Body of pancreas (tissue), 4 donors: ENCODE results near the gene EYA3. TPM values are rescaled to one million over a fixed set of nuclear protein-coding genes. Genes with fewer than 3 reads are reported as not detected.

ENCODE experiments used
- ATAC-seq: fragments of 150-250 bp; one replicate; pipeline ENCODE4 v1.9.1; 2016
- DNase-seq, 4 donors: peaks; one replicate each; pipeline ENCODE4 v3.0.0-alpha.2; 2019
- H3K27ac ChIP-seq, 4 donors: fragments of 200-600 bp; sonication (generic); 1 replicate in 3 of 4; 2 replicates in 1 of 4; pipeline versions ENCODE4 v1.5.1 to v1.6.1; 2016 to 2019; ENCODE audit warnings: mild to moderate bottlenecking in 1 of 4, mixed read lengths in 1 of 4, moderate library complexity in 1 of 4
- H3K27me3 ChIP-seq, 2 donors: fragments of 200-600 bp; sonication (generic); one replicate each; pipeline ENCODE4 v1.6.0; 2016; ENCODE audit warnings: mild to moderate bottlenecking in 1 of 2
- H3K36me3 ChIP-seq, 2 donors: fragments of 200-600 bp; sonication (generic); replicated peaks in 1 of 2; 2 replicates each; pipeline ENCODE4 v1.5.1; 2016; ENCODE audit warnings: low read depth in 2 of 2; ENCODE audit not compliant: insufficient read depth in 1 of 2
- H3K4me1 ChIP-seq: fragments of 200-600 bp; sonication (generic); one replicate; pipeline ENCODE4 v1.6.0; 2016
- H3K4me3 ChIP-seq, 2 donors: fragments of 200-600 bp; sonication (generic); 1 replicate in 1 of 2; 2 replicates in 1 of 2; pipeline ENCODE4 v1.5.1; 2016 to 2019
- H3K9me3 ChIP-seq, 3 donors: fragments of 200-600 bp; sonication (generic); 1 replicate in 2 of 3; 2 replicates in 1 of 3; pipeline ENCODE4 v1.5.1; 2016
- POLR2A ChIP-seq, 3 donors: fragments of 450-650 bp; IDR thresholded peaks; one replicate each; pipeline ENCODE4 v1.6.1; 2016; ENCODE audit warnings: antibody characterized with exemption in 3 of 3, mild to moderate bottlenecking in 2 of 3
- WGBS, 2 donors: methylation state at CpG; one replicate each; pipeline ENCODE4 v1.1.5; 2017; 5-methylcytosine and 5-hydroxymethylcytosine counted together
- intact Hi-C: fragments of 100-400 bp; cut with DNase I; formaldehyde crosslinking; loops from one replicate; pipeline ENCODE4 v1.15.1; 2023
- total RNA-seq, 2 donors: library from RNA; depleted of rRNA; stranded (reverse); fragments of >200 nt; gene quantifications; one replicate each; pipeline ENCODE4 v1.1.0, GENCODE V29; 2016
- TF ChIP-seq, protein P1 (sequence below), 7 experiments: fragments of 450-650 bp in 4 of 7; fragments of 200-600 bp in 3 of 7; sonication (generic) in 3 of 7; IDR thresholded peaks; one replicate each; pipeline ENCODE4 v1.5.1; 2016 to 2019; ENCODE audit warnings: antibody characterized with exemption in 7 of 7

Gene EYA3
- total RNA-seq, 2 donors from 2014 or later: 7.8 to 15.5 TPM

DNA sequence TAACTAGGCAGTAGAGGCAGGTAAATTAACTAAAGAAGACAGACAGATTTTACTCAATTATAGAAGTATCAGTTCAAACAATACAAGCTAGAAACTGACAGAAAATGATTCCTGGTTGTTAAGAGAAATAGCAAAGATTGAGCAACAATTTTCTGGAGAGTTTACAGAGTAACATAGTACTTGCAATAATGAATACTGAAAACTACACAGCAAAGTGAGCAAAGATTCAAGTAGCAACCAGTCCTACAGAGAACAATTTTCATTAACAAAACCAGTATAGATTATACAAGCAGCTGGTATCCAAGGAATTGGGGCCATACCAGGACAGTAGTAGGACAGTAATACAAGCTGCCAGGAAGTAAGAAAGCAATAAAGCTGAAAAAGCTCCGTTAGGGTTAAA is 37.6 kb downstream of the EYA3 start:
- intact Hi-C loops: no loop called here

DNA sequence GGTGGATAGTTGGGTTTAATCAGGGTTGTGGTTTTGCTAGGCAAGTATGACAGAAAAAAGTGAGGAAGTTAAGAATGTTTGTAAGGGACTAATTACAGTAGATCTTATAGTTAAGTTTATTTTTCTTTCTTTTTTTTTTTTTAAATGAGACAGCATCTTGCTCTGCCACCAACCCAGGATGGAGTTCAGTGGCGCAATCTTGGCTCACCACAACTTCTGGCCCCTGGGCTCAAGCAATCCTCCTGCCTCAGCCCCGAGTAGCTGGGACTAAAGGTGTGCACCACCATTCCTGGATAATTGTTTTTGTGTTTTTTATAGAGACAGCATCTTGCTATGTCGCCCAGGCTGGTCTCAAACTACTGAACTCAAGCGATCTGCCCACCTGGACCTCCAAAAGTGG is 41.7 kb downstream of the EYA3 start:
- Histone ChIP-seq H3K27me3 (no peaks in the 10 kb centered on the region), H3K4me3 (no peak overlapping the region), H3K4me1 (no peaks in the 10 kb centered on the region), H3K27ac (no peak overlapping the region), H3K9me3 (no peaks in the 10 kb centered on the region), H3K36me3 (peaks cover 0 to 1% of the 10 kb centered on the region in 2 donors)
- DNase-seq: no peak
- TF ChIP-seq POLR2A (IDR thresholded peaks at IDR 0.05): no peak
- TF ChIP-seq, protein P1, sequence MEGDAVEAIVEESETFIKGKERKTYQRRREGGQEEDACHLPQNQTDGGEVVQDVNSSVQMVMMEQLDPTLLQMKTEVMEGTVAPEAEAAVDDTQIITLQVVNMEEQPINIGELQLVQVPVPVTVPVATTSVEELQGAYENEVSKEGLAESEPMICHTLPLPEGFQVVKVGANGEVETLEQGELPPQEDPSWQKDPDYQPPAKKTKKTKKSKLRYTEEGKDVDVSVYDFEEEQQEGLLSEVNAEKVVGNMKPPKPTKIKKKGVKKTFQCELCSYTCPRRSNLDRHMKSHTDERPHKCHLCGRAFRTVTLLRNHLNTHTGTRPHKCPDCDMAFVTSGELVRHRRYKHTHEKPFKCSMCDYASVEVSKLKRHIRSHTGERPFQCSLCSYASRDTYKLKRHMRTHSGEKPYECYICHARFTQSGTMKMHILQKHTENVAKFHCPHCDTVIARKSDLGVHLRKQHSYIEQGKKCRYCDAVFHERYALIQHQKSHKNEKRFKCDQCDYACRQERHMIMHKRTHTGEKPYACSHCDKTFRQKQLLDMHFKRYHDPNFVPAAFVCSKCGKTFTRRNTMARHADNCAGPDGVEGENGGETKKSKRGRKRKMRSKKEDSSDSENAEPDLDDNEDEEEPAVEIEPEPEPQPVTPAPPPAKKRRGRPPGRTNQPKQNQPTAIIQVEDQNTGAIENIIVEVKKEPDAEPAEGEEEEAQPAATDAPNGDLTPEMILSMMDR (IDR thresholded peaks at IDR 0.05): no peak
- intact Hi-C loops: no loop called here
- no peak for ATAC-seq
- 85 to 100% methylated on average over 4 of the region's 4 CpGs for WGBS, 2 donors

More for the DNA sequence above, 37.6 kb downstream of the EYA3 start:
- Histone ChIP-seq H3K27ac (no peak overlapping the region), H3K27me3 (no peaks in the 10 kb centered on the region), H3K9me3 (no peaks in the 10 kb centered on the region), H3K4me3 (no peak overlapping the region), H3K36me3 (no peaks in the 10 kb centered on the region), H3K4me1 (no peaks in the 10 kb centered on the region)
- ATAC-seq: no peak
- DNase-seq: no peak
- TF ChIP-seq, protein P1 (IDR thresholded peaks at IDR 0.05): no peak
- no peak for TF ChIP-seq POLR2A (IDR thresholded peaks at IDR 0.05)
- WGBS, 2 donors: 63% methylated on average over 1 of the region's 1 CpG

DNA sequence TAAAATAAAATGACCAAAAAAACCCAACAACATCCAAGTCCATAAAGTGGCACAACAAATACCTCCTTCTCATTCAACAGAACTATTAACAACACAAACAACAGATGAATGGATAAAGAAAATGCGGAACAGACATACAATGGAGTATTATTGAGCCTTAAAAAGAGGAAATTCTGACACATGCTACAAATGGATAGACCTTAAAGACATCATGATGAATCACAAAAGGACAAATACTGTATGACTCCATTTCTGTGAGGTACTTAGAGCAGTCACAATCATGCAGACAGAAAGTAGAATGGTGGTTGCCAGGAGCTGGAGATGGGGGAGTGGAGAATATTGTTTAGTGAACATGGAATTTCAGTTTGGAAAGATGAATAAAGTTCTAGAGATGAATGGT is 42.6 kb downstream of the EYA3 start:
- Histone ChIP-seq H3K27me3 (no peaks in the 10 kb centered on the region), H3K27ac (no peak overlapping the region), H3K4me3 (no peak overlapping the region), H3K4me1 (no peaks in the 10 kb centered on the region), H3K9me3 (no peaks in the 10 kb centered on the region), H3K36me3 (peaks cover 0 to 2% of the 10 kb centered on the region in 2 donors)
- intact Hi-C loops: no loop called here
- ATAC-seq: no peak
- WGBS, 2 donors: 76 to 90% methylated on average over 1 of the region's 1 CpG
- no peak for DNase-seq
- no peak for TF ChIP-seq POLR2A (IDR thresholded peaks at IDR 0.05)
- TF ChIP-seq, protein P1 (IDR thresholded peaks at IDR 0.05): no peak

DNA sequence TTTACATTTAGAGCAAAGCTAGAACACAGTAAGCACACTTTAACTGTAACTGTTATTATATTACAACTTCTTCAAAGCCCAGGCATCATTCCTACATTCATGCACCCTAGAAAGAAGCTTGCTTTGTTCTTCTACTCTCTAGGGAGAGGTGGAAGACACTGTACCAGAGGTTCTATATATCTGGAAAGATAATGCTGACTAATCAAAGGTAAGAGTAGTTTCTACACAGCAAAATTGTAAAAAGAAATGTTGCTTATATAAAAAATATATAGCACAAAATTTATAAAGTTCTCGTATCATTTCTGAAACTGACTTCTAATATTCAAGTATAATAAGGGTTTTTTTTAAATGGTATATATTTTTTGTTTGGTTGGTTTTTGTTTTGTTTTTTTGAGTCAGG is 44.0 kb downstream of the EYA3 start:
- no peak for ATAC-seq
- WGBS, 2 donors: 92 to 97% methylated on average over 1 of the region's 1 CpG

DNA sequence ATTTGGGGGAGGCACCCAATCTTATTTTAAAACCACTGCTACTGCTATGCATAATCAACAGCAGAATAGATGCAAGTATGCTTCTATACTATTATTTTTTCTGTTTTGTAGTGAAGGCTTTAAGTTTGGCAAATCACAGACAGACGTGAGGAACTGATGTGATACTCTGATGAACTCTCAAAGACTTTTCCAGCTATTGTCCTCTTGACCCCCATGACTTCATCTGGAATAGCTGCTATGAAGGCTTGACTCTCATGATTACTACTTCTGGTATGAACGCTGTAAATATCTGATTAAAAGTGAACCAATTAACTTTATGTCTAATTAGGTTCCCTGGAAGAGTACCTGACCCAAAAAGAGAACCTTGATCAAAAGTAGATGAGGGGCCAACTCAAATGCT is 49.1 kb downstream of the EYA3 start:
- Histone ChIP-seq H3K36me3 (peaks cover 0 to 7% of the 10 kb centered on the region in 2 donors), H3K4me1 (no peaks in the 10 kb centered on the region), H3K27me3 (no peaks in the 10 kb centered on the region), H3K4me3 (no peak overlapping the region), H3K27ac (no peak overlapping the region), H3K9me3 (no peaks in the 10 kb centered on the region)
- intact Hi-C loops: no loop called here
- WGBS, 2 donors: 85 to 86% methylated on average over 2 of the region's 2 CpGs
- ATAC-seq (no peak), DNase-seq (no peak)
- no peak for TF ChIP-seq POLR2A (IDR thresholded peaks at IDR 0.05)
- TF ChIP-seq, protein P1 (IDR thresholded peaks at IDR 0.05): no peak

More for the DNA sequence above, 44.0 kb downstream of the EYA3 start:
- Histone ChIP-seq H3K9me3 (no peaks in the 10 kb centered on the region), H3K4me1 (no peaks in the 10 kb centered on the region), H3K4me3 (no peak overlapping the region), H3K27me3 (no peaks in the 10 kb centered on the region), H3K36me3 (peaks cover 0 to 5% of the 10 kb centered on the region in 2 donors), H3K27ac (no peak overlapping the region)
- TF ChIP-seq, protein P1 (IDR thresholded peaks at IDR 0.05): no peak
- no peak for TF ChIP-seq POLR2A (IDR thresholded peaks at IDR 0.05)
- intact Hi-C loops: no loop called here
- no peak for DNase-seq
